Rectal smooth muscle tissue (tissue), 1 donor: Measurements from ENCODE around the gene TOLLIP.

Source experiments
- H3K27ac ChIP-seq: one replicate; pipeline ENCODE4 v1.7.0; 2013; ENCODE audit warnings: low read depth, low read length, inconsistent platforms
- H3K27me3 ChIP-seq: one replicate; pipeline ENCODE4 v1.7.0; 2013; ENCODE audit warnings: low read length; ENCODE audit not compliant: control insufficient read depth, insufficient read depth
- H3K36me3 ChIP-seq: one replicate; pipeline ENCODE4 v1.7.0; 2013; ENCODE audit warnings: low read length; ENCODE audit not compliant: control insufficient read depth, insufficient read depth
- H3K4me1 ChIP-seq: one replicate; pipeline ENCODE4 v1.7.0; 2013; ENCODE audit warnings: low read length; ENCODE audit not compliant: control insufficient read depth, insufficient read depth
- H3K4me3 ChIP-seq: one replicate; pipeline ENCODE4 v1.7.0; 2013; ENCODE audit warnings: low read length
- H3K9ac ChIP-seq: one replicate; pipeline ENCODE4 v1.7.0; 2013; ENCODE audit warnings: low read length

TOLLIP gene

DNA sequence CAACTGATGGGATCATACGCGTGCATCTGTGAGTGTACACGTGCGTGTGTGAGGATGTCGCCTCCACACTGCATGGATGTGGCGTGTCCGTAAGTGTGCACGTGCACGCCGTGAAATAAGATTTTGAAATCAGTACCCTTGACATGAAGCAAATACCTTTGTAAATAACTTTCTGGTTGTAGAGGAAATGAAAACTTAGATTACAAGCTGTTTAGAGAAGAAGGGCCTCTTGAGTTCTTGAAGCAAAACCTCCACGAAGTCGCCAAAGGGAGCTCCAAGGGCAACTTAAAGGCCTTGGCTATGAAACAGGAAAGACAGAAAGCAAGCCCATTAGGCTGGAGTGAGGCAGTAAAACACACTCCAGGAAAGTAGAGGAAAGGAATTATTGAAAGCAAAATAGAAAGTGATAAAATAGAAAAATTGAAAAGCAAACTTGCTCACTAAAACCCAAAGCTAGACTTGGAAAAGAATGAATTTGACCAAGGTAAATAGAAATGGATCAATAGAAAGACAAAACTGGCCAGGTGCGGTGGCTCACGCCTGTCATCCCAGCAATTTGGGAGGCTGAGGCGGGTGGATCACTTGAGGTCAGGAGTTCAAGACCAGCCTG lies 29.7 kb upstream of the TOLLIP start:
- no peaks in the 10 kb centered on the region for H3K27me3 ChIP-seq
- H3K4me3 ChIP-seq, result no peak overlapping the region
- no peak overlapping the region for H3K9ac ChIP-seq
- peaks cover 7% of the 10 kb centered on the region for H3K4me1 ChIP-seq
- no peaks in the 10 kb centered on the region for H3K36me3 ChIP-seq
- no peak overlapping the region for H3K27ac ChIP-seq

DNA sequence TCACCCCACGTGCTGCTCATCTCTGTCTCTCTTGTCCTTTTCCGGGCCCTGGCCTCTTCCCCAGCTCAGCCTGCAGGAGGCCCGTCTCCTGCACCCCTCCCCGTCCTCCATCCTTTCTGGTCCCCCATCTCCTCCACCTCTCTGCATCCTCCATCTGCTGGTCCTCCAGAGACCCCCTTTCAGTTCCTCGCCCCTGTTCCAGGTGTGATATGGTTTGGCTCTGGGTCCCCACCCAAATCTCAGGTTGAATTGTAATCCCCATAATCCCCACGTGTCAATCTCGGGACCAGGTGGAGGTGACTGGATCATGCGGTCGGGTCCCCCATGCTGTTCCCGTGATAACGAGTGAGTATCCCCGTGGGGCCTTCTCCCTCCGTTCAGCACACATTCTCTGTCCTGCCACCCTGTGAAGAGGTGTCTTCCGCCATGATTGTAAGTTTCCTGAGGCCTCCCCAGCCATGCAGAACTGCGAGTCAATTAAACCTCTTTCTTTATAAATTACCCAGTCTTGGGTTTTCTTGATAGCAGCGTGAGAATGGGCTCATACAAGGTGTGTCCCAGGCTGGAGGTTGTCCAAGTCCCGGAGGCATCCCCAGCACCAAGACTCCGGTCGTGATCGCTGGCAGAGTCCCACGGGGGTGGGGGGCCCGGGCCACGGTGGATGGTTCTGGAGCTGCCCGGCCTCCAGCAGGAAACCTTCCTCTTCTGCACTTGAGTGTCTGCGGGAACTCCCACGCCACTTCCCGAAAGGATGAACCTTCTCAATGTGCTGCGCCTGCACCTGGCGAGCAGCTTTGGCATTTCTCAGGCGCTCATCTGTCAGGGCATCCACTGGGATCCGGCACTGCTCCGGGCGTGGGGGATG lies 29.0 kb upstream of the TOLLIP start:
- H3K9ac ChIP-seq, result no peak overlapping the region
- H3K4me3 ChIP-seq, result no peak overlapping the region
- no peak overlapping the region for H3K27ac ChIP-seq
- no peaks in the 10 kb centered on the region for H3K36me3 ChIP-seq
- peaks cover 7% of the 10 kb centered on the region for H3K4me1 ChIP-seq
- no peaks in the 10 kb centered on the region for H3K27me3 ChIP-seq

DNA sequence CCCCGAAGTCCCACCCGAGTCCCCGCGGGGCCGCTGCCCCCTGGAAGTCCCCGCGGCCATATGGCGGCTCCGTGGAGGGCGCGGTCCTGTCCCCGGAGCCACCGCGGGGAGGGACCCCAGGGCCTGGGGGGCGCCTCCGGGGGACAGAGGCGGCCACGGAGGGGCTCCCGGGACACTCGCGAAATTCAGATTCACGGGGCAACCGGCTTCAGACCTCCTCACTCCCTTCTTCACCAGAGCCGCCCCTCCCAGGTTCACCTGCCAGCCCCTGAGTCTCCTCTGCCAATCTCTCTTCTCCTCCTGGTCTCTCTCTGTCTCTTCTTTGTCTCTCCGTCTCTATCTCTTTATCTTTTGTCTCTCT lies 28.2 kb upstream of the TOLLIP start:
- no peak overlapping the region for H3K9ac ChIP-seq
- H3K27ac ChIP-seq, result no peak overlapping the region
- no peaks in the 10 kb centered on the region for H3K36me3 ChIP-seq
- no peak overlapping the region for H3K4me3 ChIP-seq
- peaks cover 7% of the 10 kb centered on the region for H3K4me1 ChIP-seq
- no peaks in the 10 kb centered on the region for H3K27me3 ChIP-seq

DNA sequence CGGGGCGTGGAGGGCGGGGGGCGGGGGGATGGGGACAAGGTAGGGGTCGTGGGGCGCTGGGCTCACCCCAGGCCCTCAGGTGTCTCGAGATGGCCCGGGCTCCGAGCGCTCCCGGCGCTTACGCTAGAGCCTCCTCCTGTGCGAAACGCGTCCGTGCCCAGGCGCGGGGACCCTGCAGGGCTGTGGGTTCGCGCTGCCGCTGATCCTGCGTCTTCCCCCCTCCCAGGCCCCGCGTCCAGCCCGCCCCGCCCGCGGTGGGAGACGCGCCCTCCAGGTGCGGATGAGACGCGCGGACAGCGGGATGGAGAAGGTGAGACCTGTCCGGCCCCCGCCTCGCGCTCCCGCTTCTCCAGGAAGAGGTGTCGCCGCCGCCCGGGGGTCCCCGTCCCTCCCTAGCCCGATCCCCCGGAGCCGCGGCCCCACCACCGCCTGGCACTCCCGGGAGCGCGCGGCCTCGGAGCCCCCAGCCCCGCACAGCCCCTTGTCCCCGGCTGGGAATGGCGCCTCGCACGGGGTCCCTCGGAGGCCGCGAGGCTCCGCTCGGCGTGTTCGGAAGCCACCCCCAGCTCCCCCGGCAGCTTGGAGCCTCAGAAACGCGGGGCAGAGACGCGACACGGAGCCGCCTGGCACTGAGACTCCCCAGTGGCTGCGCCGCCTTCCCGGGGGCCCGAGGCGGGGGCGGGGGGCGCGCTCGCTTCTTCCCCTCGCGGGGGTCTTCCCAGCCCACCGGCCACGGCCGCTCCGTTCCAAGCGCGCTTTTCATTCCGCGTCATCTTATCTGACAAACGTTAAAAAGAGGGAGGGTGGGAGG lies 27.6 kb upstream of the TOLLIP start:
- Histone ChIP-seq H3K9ac (no peak overlapping the region), H3K27ac (peak overlapping the region; percentile 4), H3K4me3 (no peak overlapping the region), H3K27me3 (no peaks in the 10 kb centered on the region), H3K4me1 (peaks cover 7% of the 10 kb centered on the region), H3K36me3 (no peaks in the 10 kb centered on the region)

- Histone ChIP-seq H3K36me3 (no peaks in the 10 kb centered on the region), H3K27me3 (no peaks in the 10 kb centered on the region), H3K27ac (no peak overlapping the region), H3K4me3 (peak overlapping the region; percentile 48), H3K4me1 (peaks cover 7% of the 10 kb centered on the region), H3K9ac (no peak overlapping the region)
Observed at GRCh38 chr11:1335811-1336761, 26.7 kb upstream of the TOLLIP start.

DNA sequence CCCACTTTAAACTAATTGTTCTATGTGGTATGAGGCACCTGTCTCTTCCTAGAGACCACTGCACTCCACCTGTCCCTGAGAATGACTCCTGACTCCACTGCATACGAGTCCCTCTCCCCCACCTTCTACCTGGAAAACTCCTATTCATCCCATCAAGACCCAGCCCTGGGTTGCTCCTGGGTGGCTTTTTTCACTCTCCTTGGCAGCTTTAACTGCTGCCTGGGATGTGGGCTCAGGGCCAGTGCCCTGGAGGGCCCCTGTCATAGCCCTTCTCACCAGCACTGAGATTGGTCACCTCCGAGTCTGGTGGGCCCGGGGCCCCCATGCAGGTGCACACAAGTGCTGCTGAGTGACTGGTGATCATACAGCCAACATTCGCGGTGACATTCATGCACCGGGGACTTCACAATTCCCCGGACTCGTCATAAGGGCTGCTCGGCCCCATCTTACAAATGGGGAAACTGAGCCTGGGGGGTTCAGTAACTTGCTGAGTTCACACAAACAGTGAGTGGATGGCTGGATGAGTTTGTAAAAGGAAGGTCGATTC lies 25.9 kb upstream of the TOLLIP start:
- H3K27me3 ChIP-seq, result no peaks in the 10 kb centered on the region
- H3K4me3 ChIP-seq, result peak overlapping the region; percentile 37
- no peaks in the 10 kb centered on the region for H3K36me3 ChIP-seq
- no peak overlapping the region for H3K27ac ChIP-seq
- H3K9ac ChIP-seq, result no peak overlapping the region
- H3K4me1 ChIP-seq, result peaks cover 7% of the 10 kb centered on the region

- Histone ChIP-seq H3K27me3 (no peaks in the 10 kb centered on the region), H3K9ac (no peak overlapping the region), H3K4me1 (peaks cover 7% of the 10 kb centered on the region), H3K36me3 (no peaks in the 10 kb centered on the region), H3K4me3 (no peak overlapping the region), H3K27ac (no peak overlapping the region)
Observed at GRCh38 chr11:1333860-1334259, 24.4 kb upstream of the TOLLIP start.

DNA sequence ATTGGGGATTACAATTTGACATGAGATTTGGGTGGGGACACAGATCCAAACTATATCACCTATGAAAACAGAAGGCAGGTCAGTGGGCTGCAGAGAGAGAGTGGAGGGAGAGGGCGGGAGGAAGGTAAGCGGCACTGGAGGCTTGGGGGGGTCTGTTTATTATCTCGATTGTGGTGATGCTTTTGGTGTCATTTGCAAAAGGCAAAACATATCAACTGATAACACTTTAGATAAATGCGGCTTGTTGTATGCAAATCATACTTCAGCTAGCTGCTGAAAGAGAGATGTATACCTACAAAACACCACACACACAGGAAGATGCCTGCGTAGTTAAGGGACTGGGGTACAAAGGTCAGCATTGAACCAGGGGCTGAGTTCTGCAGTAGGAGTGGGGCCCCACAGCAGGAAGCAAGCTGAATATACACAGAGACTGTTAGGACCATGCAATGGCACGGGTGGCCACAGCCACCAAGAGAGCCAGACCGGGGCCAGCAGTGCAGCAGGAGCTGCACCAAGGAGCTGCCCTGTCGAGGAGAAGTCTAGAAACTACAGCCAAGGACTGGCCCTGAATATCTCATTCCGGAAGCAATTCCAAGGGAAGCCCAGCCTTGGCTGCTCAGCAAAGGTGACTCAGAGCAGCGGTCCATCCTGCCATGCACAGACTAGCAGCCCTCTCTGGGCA lies 23.8 kb upstream of the TOLLIP start:
- Histone ChIP-seq H3K27me3 (no peaks in the 10 kb centered on the region), H3K9ac (no peak overlapping the region), H3K27ac (no peak overlapping the region), H3K36me3 (no peaks in the 10 kb centered on the region), H3K4me3 (no peak overlapping the region), H3K4me1 (peaks cover 7% of the 10 kb centered on the region)

DNA sequence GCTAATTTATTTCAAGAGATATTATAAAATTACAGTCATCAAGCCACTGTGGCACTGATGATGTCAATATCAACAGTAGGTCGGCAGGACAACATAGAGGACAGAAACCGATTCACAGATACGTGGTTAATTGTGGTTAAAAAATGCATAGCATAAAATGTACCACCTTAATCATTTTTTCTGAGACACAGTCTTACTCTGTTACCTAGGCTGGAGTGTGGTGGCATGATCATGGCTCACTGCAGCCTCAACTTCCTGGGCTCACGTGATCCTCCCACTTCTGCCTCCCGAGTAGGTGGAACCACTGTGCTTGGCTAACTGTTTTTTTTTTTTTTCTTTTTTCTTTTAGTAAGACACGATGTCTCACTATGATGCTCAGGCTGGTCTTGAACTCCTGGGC lies 21.0 kb upstream of the TOLLIP start:
- Histone ChIP-seq H3K27ac (no peak overlapping the region), H3K4me1 (peaks cover 8% of the 10 kb centered on the region), H3K4me3 (no peak overlapping the region), H3K36me3 (no peaks in the 10 kb centered on the region), H3K27me3 (no peaks in the 10 kb centered on the region), H3K9ac (no peak overlapping the region)

GRCh38 chr11:1327064-1327460 lies 17.6 kb upstream of the TOLLIP start:
- Histone ChIP-seq H3K4me3 (no peak overlapping the region), H3K4me1 (peaks cover 4% of the 10 kb centered on the region), H3K27ac (peak overlapping the region; percentile 61), H3K36me3 (no peaks in the 10 kb centered on the region), H3K27me3 (no peaks in the 10 kb centered on the region), H3K9ac (no peak overlapping the region)

GRCh38 chr11:1326435-1327063 lies 17.1 kb upstream of the TOLLIP start:
- H3K27ac ChIP-seq, result peak overlapping the region; percentile 61
- H3K9ac ChIP-seq, result no peak overlapping the region

More at GRCh38 chr11:1326435-1327063, 17.1 kb upstream of the TOLLIP start:
- no peaks in the 10 kb centered on the region for H3K36me3 ChIP-seq
- no peak overlapping the region for H3K4me3 ChIP-seq
- peaks cover 4% of the 10 kb centered on the region for H3K4me1 ChIP-seq
- H3K27me3 ChIP-seq, result no peaks in the 10 kb centered on the region
